ENCODE measurements around the gene OR8B3. TPM values are rescaled to one million over a fixed set of nuclear protein-coding genes. Genes with fewer than 3 reads are reported as not detected.

Gene OR8B3, protein sequence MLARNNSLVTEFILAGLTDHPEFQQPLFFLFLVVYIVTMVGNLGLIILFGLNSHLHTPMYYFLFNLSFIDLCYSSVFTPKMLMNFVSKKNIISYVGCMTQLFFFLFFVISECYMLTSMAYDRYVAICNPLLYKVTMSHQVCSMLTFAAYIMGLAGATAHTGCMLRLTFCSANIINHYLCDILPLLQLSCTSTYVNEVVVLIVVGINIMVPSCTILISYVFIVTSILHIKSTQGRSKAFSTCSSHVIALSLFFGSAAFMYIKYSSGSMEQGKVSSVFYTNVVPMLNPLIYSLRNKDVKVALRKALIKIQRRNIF
- total RNA-seq (not detected), polyA plus RNA-seq (not detected)

DNA sequence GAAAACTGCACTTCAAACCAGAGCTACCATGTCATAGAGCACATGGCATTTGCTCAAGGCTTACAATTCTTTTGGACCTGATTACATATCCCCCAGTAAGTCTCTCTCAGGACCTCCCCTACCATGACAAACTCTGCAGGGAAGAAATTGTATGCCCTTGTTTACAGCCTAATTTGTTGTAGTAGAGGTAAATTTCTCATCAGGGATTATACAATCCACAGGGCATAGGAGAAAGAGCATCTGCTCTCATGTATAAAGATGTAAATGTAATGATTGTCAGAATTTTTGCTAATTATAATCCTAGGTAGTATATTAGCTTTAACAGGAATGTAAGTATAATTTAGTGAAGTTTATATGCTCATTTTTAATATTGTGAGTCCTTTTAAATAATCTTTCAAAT is at the start of gene OR8B3:
Gene OR8B3, minus strand, starts transcription at position 101 of the 400 bp plus-strand sequence. CDS start 1,673 bp downstream, outside the sequence.
- no peaks in the 10 kb centered on the region for H3K4me1 ChIP-seq (ENCODE audit: insufficient read depth, low read length)
- H3K27ac Mint-ChIP-seq = no peak within 1 kb of the TSS
- no peak within 1 kb of the TSS for H3K4me3 ChIP-seq (ENCODE audit: low read length in 2 of 2)
- H3K9me3 Mint-ChIP-seq = no peaks in the 10 kb centered on the region
- no peaks in the 10 kb centered on the region for H3K36me3 ChIP-seq (ENCODE audit: insufficient read depth, low read length)
- intact Hi-C loops (cut with micrococcal nuclease) = no loop called here
- no peak for DNase-seq
- no peaks in the 10 kb centered on the region for H3K9me3 ChIP-seq (ENCODE audit: control insufficient read depth in 1 of 2, low read length in 2 of 2)
- POLR2A ChIA-PET (ENCODE audit: partially characterized antibody) = no interaction called here
- no peaks in the 10 kb centered on the region for H3K36me3 Mint-ChIP-seq
- H3K27me3 ChIP-seq (ENCODE audit: insufficient read depth, low read length) = no peaks in the 10 kb centered on the region
- H3K27ac ChIP-seq (ENCODE audit: low read depth, low read length) = no peak within 1 kb of the TSS
- CTCF ChIA-PET (ENCODE audit: partially characterized antibody) = no interaction called here
- no peak within 1 kb of the TSS for H3K4me3 Mint-ChIP-seq
- peaks cover 0 to 3% (median 0%) of the 10 kb centered on the region in 4 donors for H3K4me1 Mint-ChIP-seq
- peaks cover 0 to 5% of the 10 kb centered on the region in 2 donors for H3K27me3 Mint-ChIP-seq

DNA sequence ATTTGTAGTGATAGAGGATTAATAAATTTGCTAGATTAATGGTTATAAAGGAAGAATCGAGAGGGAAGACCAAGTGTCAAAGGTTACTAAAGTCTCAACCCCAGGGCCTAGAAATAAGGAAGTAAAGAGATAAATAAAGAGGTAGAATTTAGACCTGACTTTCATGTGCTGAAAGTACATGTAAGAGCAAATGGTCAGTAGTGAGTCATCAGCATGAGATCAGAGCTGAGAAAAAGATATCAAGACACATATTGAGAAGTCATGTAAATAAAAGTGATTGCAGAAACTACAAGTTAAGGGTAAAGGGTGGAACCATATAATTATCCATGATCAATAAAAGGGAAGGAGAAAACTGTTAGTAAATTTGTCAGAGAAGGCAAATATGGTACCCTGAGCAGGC is 48.1 kb upstream of the OR8B3 start:
- DNase-seq = no peak
- Histone ChIP-seq H3K4me3 (ENCODE audit: low read length in 2 of 2) (no peak overlapping the region), H3K4me1 (ENCODE audit: insufficient read depth, low read length) (no peaks in the 10 kb centered on the region), H3K36me3 (ENCODE audit: insufficient read depth, low read length) (no peaks in the 10 kb centered on the region), H3K27ac (ENCODE audit: low read depth, low read length) (no peak overlapping the region), H3K27me3 (ENCODE audit: insufficient read depth, low read length) (no peaks in the 10 kb centered on the region), H3K9me3 (ENCODE audit: control insufficient read depth in 1 of 2, low read length in 2 of 2) (no peaks in the 10 kb centered on the region)
- H3K4me1 Mint-ChIP-seq = no peaks in the 10 kb centered on the region
- peaks cover 0 to 5% (median 0%) of the 10 kb centered on the region in 8 donors for H3K9me3 Mint-ChIP-seq
- ChIA-PET POLR2A (ENCODE audit: partially characterized antibody) (no interaction called here), CTCF (ENCODE audit: partially characterized antibody) (no interaction called here)
- H3K4me3 Mint-ChIP-seq = no peak overlapping the region
- H3K27ac Mint-ChIP-seq = no peak overlapping the region
- intact Hi-C loops (cut with micrococcal nuclease) = no loop called here
- no peaks in the 10 kb centered on the region for H3K36me3 Mint-ChIP-seq
- peaks cover 1 to 6% of the 10 kb centered on the region in 2 donors for H3K27me3 Mint-ChIP-seq

DNA sequence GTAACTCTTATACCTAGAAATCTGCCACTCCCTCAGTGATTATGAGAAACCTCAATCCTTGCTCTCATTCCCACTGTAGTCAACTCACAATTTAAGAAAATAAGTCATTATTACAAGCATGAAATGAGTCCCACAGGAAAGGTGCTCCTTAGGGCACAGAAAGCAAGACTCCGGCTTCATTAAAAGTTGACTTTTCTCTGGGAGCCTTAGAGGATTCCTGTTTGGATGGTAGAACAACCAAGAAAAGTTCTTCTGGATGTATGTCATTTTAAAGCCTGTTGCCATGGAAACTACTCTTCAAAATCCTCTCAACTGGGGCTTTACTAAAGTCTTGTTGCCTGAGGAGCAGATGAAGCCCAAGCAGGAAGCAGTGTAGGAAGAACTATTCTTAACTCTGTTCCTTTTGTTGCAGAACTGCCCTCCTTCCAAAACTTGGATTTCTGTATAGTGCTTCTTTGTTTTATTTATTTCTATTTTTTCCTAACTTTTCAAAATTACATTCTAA is 46.9 kb upstream of the OR8B3 start, which contains the start of gene OR8B8:
Gene OR8B8, minus strand, starts transcription at position 51 of the 505 bp plus-strand sequence. CDS start 4,611 bp downstream, outside the sequence.
- Mint-ChIP-seq H3K27me3 (peaks cover 2 to 6% of the 10 kb centered on the region in 2 donors), H3K27ac (no peak within 1 kb of the TSS), H3K4me3 (no peak within 1 kb of the TSS), H3K4me1 (no peaks in the 10 kb centered on the region), H3K9me3 (peaks cover 0 to 6% (median 0%) of the 10 kb centered on the region in 8 donors), H3K36me3 (no peaks in the 10 kb centered on the region)
- Histone ChIP-seq H3K27ac (ENCODE audit: low read depth, low read length) (no peak within 1 kb of the TSS), H3K9me3 (ENCODE audit: control insufficient read depth in 1 of 2, low read length in 2 of 2) (no peaks in the 10 kb centered on the region), H3K36me3 (ENCODE audit: insufficient read depth, low read length) (no peaks in the 10 kb centered on the region), H3K27me3 (ENCODE audit: insufficient read depth, low read length) (no peaks in the 10 kb centered on the region), H3K4me1 (ENCODE audit: insufficient read depth, low read length) (no peaks in the 10 kb centered on the region), H3K4me3 (ENCODE audit: low read length in 2 of 2) (no peak within 1 kb of the TSS)
- intact Hi-C loops (cut with micrococcal nuclease) = no loop called here
- ChIA-PET CTCF (ENCODE audit: partially characterized antibody) (no interaction called here), POLR2A (ENCODE audit: partially characterized antibody) (no interaction called here)
- no peak for DNase-seq

DNA sequence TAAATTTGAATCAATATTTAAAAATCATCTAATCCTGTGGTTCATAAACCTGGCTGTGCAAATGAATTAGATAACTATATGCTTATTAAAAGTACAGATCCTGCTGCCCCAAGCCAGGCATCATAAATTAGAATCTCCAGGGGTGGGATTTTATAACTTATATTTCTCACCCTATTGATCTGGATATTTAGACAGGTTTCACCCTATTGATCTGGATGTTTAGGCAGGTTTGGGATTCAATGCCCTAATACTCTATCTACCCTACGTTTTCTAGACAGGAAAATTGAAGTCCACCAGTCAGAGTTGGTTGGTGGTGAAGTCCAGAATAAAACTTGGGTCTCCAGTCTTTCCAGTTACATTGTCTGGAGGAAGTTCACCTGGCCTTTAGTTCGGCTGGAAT is 44.0 kb upstream of the OR8B3 start:
- intact Hi-C loops (cut with micrococcal nuclease) = no loop called here
- CTCF ChIA-PET (ENCODE audit: partially characterized antibody) = no interaction called here
- Histone ChIP-seq H3K27me3 (ENCODE audit: insufficient read depth, low read length) (no peaks in the 10 kb centered on the region), H3K36me3 (ENCODE audit: insufficient read depth, low read length) (no peaks in the 10 kb centered on the region), H3K27ac (ENCODE audit: low read depth, low read length) (no peak overlapping the region), H3K4me1 (ENCODE audit: insufficient read depth, low read length) (no peaks in the 10 kb centered on the region), H3K9me3 (ENCODE audit: control insufficient read depth in 1 of 2, low read length in 2 of 2) (no peaks in the 10 kb centered on the region), H3K4me3 (ENCODE audit: low read length in 2 of 2) (no peak overlapping the region)
- Mint-ChIP-seq H3K36me3 (no peaks in the 10 kb centered on the region), H3K27me3 (peaks cover 5 to 6% of the 10 kb centered on the region in 2 donors), H3K4me1 (no peaks in the 10 kb centered on the region), H3K27ac (no peak overlapping the region), H3K4me3 (no peak overlapping the region), H3K9me3 (peaks cover 0 to 9% (median under 1%) of the 10 kb centered on the region in 8 donors)
- POLR2A ChIA-PET (ENCODE audit: partially characterized antibody) = no interaction called here
- no peak for DNase-seq

DNA sequence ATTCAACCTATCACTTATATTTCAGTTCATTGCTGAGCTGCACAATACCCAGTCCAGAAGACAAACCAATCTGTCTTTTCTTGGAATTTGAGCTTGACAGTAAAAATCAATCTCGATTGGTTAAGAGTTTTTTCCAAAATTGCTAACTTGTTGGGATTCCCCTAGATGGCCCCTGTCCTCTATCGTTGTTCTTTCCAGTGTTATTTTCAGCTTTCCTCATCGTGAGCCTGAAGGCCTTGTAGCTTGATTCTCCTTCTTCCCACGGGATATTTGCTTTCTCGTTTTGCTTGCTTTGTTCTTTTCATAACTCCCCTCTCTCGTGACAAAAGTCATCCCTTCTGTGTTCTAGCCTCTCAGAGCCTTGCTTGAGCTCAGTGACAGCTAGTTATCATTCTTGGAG is 43.6 kb upstream of the OR8B3 start:
- H3K36me3 ChIP-seq (ENCODE audit: insufficient read depth, low read length) = no peaks in the 10 kb centered on the region
- no peaks in the 10 kb centered on the region for H3K4me1 ChIP-seq (ENCODE audit: insufficient read depth, low read length)
- H3K27ac Mint-ChIP-seq = no peak overlapping the region
- no peak overlapping the region for H3K27ac ChIP-seq (ENCODE audit: low read depth, low read length)
- ChIA-PET CTCF (ENCODE audit: partially characterized antibody) (no interaction called here), POLR2A (ENCODE audit: partially characterized antibody) (no interaction called here)
- H3K4me1 Mint-ChIP-seq = no peaks in the 10 kb centered on the region
- intact Hi-C loops (cut with micrococcal nuclease) = no loop called here
- H3K27me3 ChIP-seq (ENCODE audit: insufficient read depth, low read length) = no peaks in the 10 kb centered on the region
- H3K9me3 Mint-ChIP-seq = peaks cover 0 to 10% (median 1%) of the 10 kb centered on the region in 8 donors
- DNase-seq = no peak
- no peak overlapping the region for H3K4me3 ChIP-seq (ENCODE audit: low read length in 2 of 2)
- peaks cover 6% of the 10 kb centered on the region in 2 donors for H3K27me3 Mint-ChIP-seq
- no peaks in the 10 kb centered on the region for H3K9me3 ChIP-seq (ENCODE audit: control insufficient read depth in 1 of 2, low read length in 2 of 2)
- no peaks in the 10 kb centered on the region for H3K36me3 Mint-ChIP-seq
- no peak overlapping the region for H3K4me3 Mint-ChIP-seq

- H3K36me3 Mint-ChIP-seq = no peaks in the 10 kb centered on the region
- H3K4me1 Mint-ChIP-seq = no peaks in the 10 kb centered on the region
- H3K27ac ChIP-seq (ENCODE audit: low read depth, low read length) = no peak overlapping the region
- H3K36me3 ChIP-seq (ENCODE audit: insufficient read depth, low read length) = no peaks in the 10 kb centered on the region
- peaks cover 0 to 13% (median 1%) of the 10 kb centered on the region in 8 donors for H3K9me3 Mint-ChIP-seq
- H3K9me3 ChIP-seq (ENCODE audit: control insufficient read depth in 1 of 2, low read length in 2 of 2) = no peaks in the 10 kb centered on the region
- no peak overlapping the region for H3K4me3 Mint-ChIP-seq
- no peak overlapping the region for H3K27ac Mint-ChIP-seq
- no peak for DNase-seq
- CTCF ChIA-PET (ENCODE audit: partially characterized antibody) = interaction anchor here (0.6 kb wide), 1 partner anchor 810 kb away, joined by 3 read pairs; no protein-coding TSS in a partner anchor
- H3K4me3 ChIP-seq (ENCODE audit: low read length in 2 of 2) = no peak overlapping the region
- POLR2A ChIA-PET (ENCODE audit: partially characterized antibody) = no interaction called here
- no peaks in the 10 kb centered on the region for H3K27me3 ChIP-seq (ENCODE audit: insufficient read depth, low read length)
- intact Hi-C loops (cut with micrococcal nuclease) = no loop called here
- H3K27me3 Mint-ChIP-seq = peaks cover 6% of the 10 kb centered on the region in 2 donors
- no peaks in the 10 kb centered on the region for H3K4me1 ChIP-seq (ENCODE audit: insufficient read depth, low read length)
Measured at GRCh38 chr11:124441519-124441918, 42.7 kb upstream of the OR8B3 start.

DNA sequence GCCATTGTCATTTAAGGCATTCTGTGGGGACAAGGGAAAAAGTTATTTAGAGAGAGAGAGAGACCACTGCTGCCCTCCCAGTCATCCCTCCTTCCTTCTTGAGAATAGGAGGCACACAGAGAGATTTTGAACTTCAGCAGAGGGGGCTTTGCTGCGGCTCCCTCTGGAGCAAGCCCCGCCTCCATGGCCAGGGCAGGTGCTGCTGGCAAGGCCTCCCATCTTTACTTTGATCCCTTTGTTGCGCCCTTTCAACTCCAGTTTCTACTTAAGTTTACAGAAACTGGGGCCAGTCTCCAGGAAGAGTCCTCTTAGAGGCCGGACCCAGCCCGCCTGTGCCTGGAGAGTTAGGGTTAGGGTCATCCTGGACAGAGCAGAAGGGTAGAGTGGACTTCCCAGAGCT is 42.3 kb upstream of the OR8B3 start:
- Mint-ChIP-seq H3K4me3 (no peak overlapping the region), H3K9me3 (peaks cover 0 to 13% (median 1%) of the 10 kb centered on the region in 8 donors), H3K27ac (no peak overlapping the region), H3K36me3 (no peaks in the 10 kb centered on the region), H3K27me3 (peaks cover 6% of the 10 kb centered on the region in 2 donors), H3K4me1 (no peaks in the 10 kb centered on the region)
- Histone ChIP-seq H3K4me1 (ENCODE audit: insufficient read depth, low read length) (no peaks in the 10 kb centered on the region), H3K4me3 (ENCODE audit: low read length in 2 of 2) (no peak overlapping the region), H3K27me3 (ENCODE audit: insufficient read depth, low read length) (no peaks in the 10 kb centered on the region), H3K36me3 (ENCODE audit: insufficient read depth, low read length) (no peaks in the 10 kb centered on the region), H3K9me3 (ENCODE audit: control insufficient read depth in 1 of 2, low read length in 2 of 2) (no peaks in the 10 kb centered on the region), H3K27ac (ENCODE audit: low read depth, low read length) (no peak overlapping the region)
- DNase-seq = no peak
- intact Hi-C loops (cut with micrococcal nuclease) = no loop called here
- ChIA-PET POLR2A (ENCODE audit: partially characterized antibody) (no interaction called here), CTCF (ENCODE audit: partially characterized antibody) (no interaction called here)
